Thyroid gland (tissue), 4 donors: Measurements from ENCODE around the gene EIF4B. TPM values are rescaled to one million over a fixed set of nuclear protein-coding genes. Genes with fewer than 3 reads are reported as not detected.
A peak's percentile ranks its signal among the peaks of the same experiment; 100 is the strongest.

Experiments used
- DNase-seq, 2 donors: peaks; one replicate each; pipeline ENCODE4 v3.0.0-alpha.2; 2019
- H3K27ac ChIP-seq, 3 donors: fragments of 200-600 bp; sonication (generic); 1 replicate in 2 of 3; 2 replicates in 1 of 3; pipeline ENCODE4 v1.5.1; 2016 to 2019; ENCODE audit warnings: mild to moderate bottlenecking in 1 of 3, moderate library complexity in 1 of 3
- H3K27me3 ChIP-seq: fragments of 200-600 bp; sonication (generic); one replicate; pipeline ENCODE4 v1.5.1; 2019
- H3K36me3 ChIP-seq, 2 donors: fragments of 200-600 bp; sonication (generic); one replicate each; pipeline ENCODE4 v1.5.1; 2016 to 2019
- H3K4me1 ChIP-seq, 2 donors: fragments of 200-600 bp; sonication (generic); one replicate each; pipeline ENCODE4 v1.5.1; 2017 to 2019
- H3K4me3 ChIP-seq, 3 donors: fragments of 200-600 bp; sonication (generic); replicated peaks in 1 of 3; 1 replicate in 2 of 3; 2 replicates in 1 of 3; pipeline ENCODE4 v1.5.1; 2016; ENCODE audit warnings: mild to moderate bottlenecking in 1 of 3
- H3K9me3 ChIP-seq: fragments of 200-600 bp; sonication (generic); one replicate; pipeline ENCODE4 v1.5.1; 2017
- CTCF ChIP-seq, 6 experiments: fragments of 200-600 bp in 3 of 6; fragments of 450-650 bp in 3 of 6; sonication (generic) in 3 of 6; IDR thresholded peaks; one replicate each; pipeline ENCODE4 v1.5.1; 2016 to 2019; ENCODE audit warnings: antibody characterized with exemption in 6 of 6, mild to moderate bottlenecking in 2 of 6, inconsistent platforms in 1 of 6, moderate library complexity in 1 of 6
- POLR2A ChIP-seq, 2 donors: fragments of 450-650 bp; IDR thresholded peaks; one replicate each; pipeline ENCODE4 v1.6.1; 2017; ENCODE audit warnings: antibody characterized with exemption in 2 of 2, mild to moderate bottlenecking in 2 of 2, moderate library complexity in 1 of 2
- WGBS, 2 donors: methylation state at CpG; one replicate each; pipeline ENCODE4 v1.1.5; 2017; 5-methylcytosine and 5-hydroxymethylcytosine counted together
- intact Hi-C: fragments of 100-400 bp; cut with DNase I; formaldehyde crosslinking; loops from one replicate; pipeline ENCODE4 v1.15.1; 2023
- total RNA-seq, 4 donors: library from RNA; depleted of rRNA; stranded (reverse); fragments of >200 nt; gene quantifications; one replicate each; pipeline ENCODE4 v1.2.3, GENCODE V29; 2016

Gene EIF4B
- total RNA-seq, 4 donors from 2014 or later, result 428 to 704 (median 567) TPM

- H3K4me3 ChIP-seq, result no peak overlapping the region
- intact Hi-C loops, result no loop called here
- TF ChIP-seq CTCF (IDR thresholded peaks at IDR 0.05), result no peak
- no peak for TF ChIP-seq POLR2A (IDR thresholded peaks at IDR 0.05)
- no peaks in the 10 kb centered on the region for H3K9me3 ChIP-seq
- H3K27ac ChIP-seq, result peak overlapping the region in 1 of 3 donors; percentile 62
- 98 to 99% methylated on average over 3 of the region's 3 CpGs for WGBS, 2 donors
- H3K27me3 ChIP-seq, result no peaks in the 10 kb centered on the region
- peaks cover 16% of the 10 kb centered on the region in 2 donors for H3K36me3 ChIP-seq
- peaks cover 32 to 61% of the 10 kb centered on the region in 2 donors for H3K4me1 ChIP-seq
- DNase-seq, result no peak
Measured at GRCh38 chr12:53074999-53075370, 68.7 kb downstream of the EIF4B start.

- Histone ChIP-seq H3K27me3 (no peaks in the 10 kb centered on the region), H3K36me3 (peaks cover 16% of the 10 kb centered on the region in 2 donors), H3K27ac (peak overlapping the region in 1 of 3 donors; percentile 23), H3K9me3 (no peaks in the 10 kb centered on the region), H3K4me3 (no peak overlapping the region), H3K4me1 (peaks cover 37 to 50% of the 10 kb centered on the region in 2 donors)
- intact Hi-C loops, result no loop called here
- DNase-seq, result no peak
- TF ChIP-seq POLR2A (IDR thresholded peaks at IDR 0.05) (no peak), CTCF (IDR thresholded peaks at IDR 0.05) (no peak)
- WGBS, 2 donors, result 89 to 92% methylated on average over 3 of the region's 3 CpGs
Measured at GRCh38 chr12:53076461-53076860, 70.2 kb downstream of the EIF4B start.

GRCh38 chr12:53077030-53077429 lies 70.8 kb downstream of the EIF4B start:
- no peak overlapping the region for H3K27ac ChIP-seq

GRCh38 chr12:53078425-53079225 lies 72.4 kb downstream of the EIF4B start:
- peaks cover 23 to 28% of the 10 kb centered on the region in 2 donors for H3K4me1 ChIP-seq
- peak in 1 of 2 donors; percentile 67 for DNase-seq

More at GRCh38 chr12:53077030-53077429, 70.8 kb downstream of the EIF4B start:
- Histone ChIP-seq H3K27me3 (no peaks in the 10 kb centered on the region), H3K36me3 (peaks cover 16% of the 10 kb centered on the region in 2 donors), H3K9me3 (no peaks in the 10 kb centered on the region), H3K4me3 (no peak overlapping the region), H3K4me1 (peaks cover 36 to 44% of the 10 kb centered on the region in 2 donors)
- WGBS, 2 donors, result 88 to 89% methylated on average over 8 of the region's 8 CpGs
- intact Hi-C loops, result no loop called here
- DNase-seq, result no peak
- TF ChIP-seq POLR2A (IDR thresholded peaks at IDR 0.05), result no peak
- TF ChIP-seq CTCF (IDR thresholded peaks at IDR 0.05), result no peak

More at GRCh38 chr12:53078425-53079225, 72.4 kb downstream of the EIF4B start:
- Histone ChIP-seq H3K9me3 (no peaks in the 10 kb centered on the region), H3K36me3 (peaks cover 16% of the 10 kb centered on the region in 2 donors), H3K4me3 (peak overlapping the region; percentile 34 to 78 (median 54)), H3K27me3 (no peaks in the 10 kb centered on the region), H3K27ac (peak overlapping the region; percentile 10 to 93 (median 68))
- WGBS, 2 donors, result 45 to 50% methylated on average over 9 to 11 of the region's 25 CpGs
- intact Hi-C loops, result no loop called here
- TF ChIP-seq CTCF (IDR thresholded peaks at IDR 0.05), result no peak
- TF ChIP-seq POLR2A (IDR thresholded peaks at IDR 0.05), result no peak
